IMR-90 (cell line): Measurements from ENCODE around the gene EVI5. TPM values are rescaled to one million over a fixed set of nuclear protein-coding genes. Genes with fewer than 3 reads are reported as not detected.

Experiments used
- ATAC-seq: fragments of 200-7000 bp; cut with Tn5 transposase; 2 replicates; pipeline ENCODE4 v1.9.1; 2020; ENCODE audit warnings: low read depth, mild to moderate bottlenecking, moderate library complexity
- BruUV-seq: library from RNA; stranded (reverse); fragments of 400-500 nt; replicated peaks from 2 replicates; lab custom pipeline; 2021; lab: Mats Ljungman, UMichigan
- CTCF ChIA-PET: fragments of 300-600 bp; formaldehyde crosslinking; extraction: SDS; loops from one replicate; lab custom pipeline; 2021; ENCODE audit warnings: antibody characterized with exemption; lab: Yijun Ruan, JAX
- POLR2A ChIA-PET: fragments of 300-600 bp; sonication (Branson Sonifier 250); formaldehyde crosslinking; loops from one replicate; lab custom pipeline; 2022; ENCODE audit warnings: antibody characterized with exemption; ENCODE audit not compliant: unreplicated experiment; lab: Charles Lee
- DNase-seq: peaks from one replicate; pipeline ENCODE4 v3.0.0; 2013
- H2AFZ ChIP-seq: replicated peaks from 2 replicates; pipeline ENCODE3; 2013; ENCODE audit warnings: low read length, mild to moderate bottlenecking; ENCODE audit not compliant: poor library complexity
- H2AK5ac ChIP-seq: 2 replicates; pipeline ENCODE4 v1.6.1; 2013; ENCODE audit warnings: low read depth, low read length, inconsistent platforms
- H2AK9ac ChIP-seq: replicated peaks from 2 replicates; pipeline ENCODE3; 2013; ENCODE audit warnings: mild to moderate bottlenecking, low read depth, low read length, moderate library complexity; ENCODE audit not compliant: poor library complexity
- H2BK120ac ChIP-seq: 2 replicates; pipeline ENCODE4 v1.6.1; 2013; ENCODE audit warnings: low read depth, low read length, inconsistent platforms
- H2BK15ac ChIP-seq: 3 replicates; pipeline ENCODE4 v1.6.1; 2013; ENCODE audit warnings: low read depth, low read length, inconsistent platforms
- H2BK20ac ChIP-seq: 2 replicates; pipeline ENCODE4 v1.6.1; 2013; ENCODE audit warnings: low read depth, mild to moderate bottlenecking, inconsistent platforms, low read length, moderate library complexity
- H2BK5ac ChIP-seq: 2 replicates; pipeline ENCODE4 v1.6.1; 2013; ENCODE audit warnings: mild to moderate bottlenecking, low read depth, low read length, inconsistent platforms; ENCODE audit not compliant: poor library complexity, severe bottlenecking
- H3K14ac ChIP-seq: replicated peaks from 2 replicates; pipeline ENCODE4 v1.6.1; 2013; ENCODE audit warnings: low read depth, low read length, inconsistent platforms
- H3K18ac ChIP-seq: 2 replicates; pipeline ENCODE4 v1.6.1; 2013; ENCODE audit warnings: low read depth, low read length, control low read depth
- H3K23ac ChIP-seq: 2 replicates; pipeline ENCODE4 v1.6.1; 2013; ENCODE audit warnings: low read depth, low read length, inconsistent platforms
- H3K27ac ChIP-seq: 2 replicates; pipeline ENCODE4 v1.5.1; 2013; ENCODE audit warnings: mild to moderate bottlenecking, control low read depth, low read length; ENCODE audit not compliant: insufficient read depth
- H3K27me3 ChIP-seq: 2 replicates; pipeline ENCODE4 v1.6.1; 2013; ENCODE audit warnings: low read length; ENCODE audit not compliant: control insufficient read depth, insufficient read depth
- H3K36me3 ChIP-seq: 2 replicates; pipeline ENCODE4 v1.6.1; 2013; ENCODE audit warnings: low read length, mixed read lengths; ENCODE audit not compliant: control insufficient read depth, insufficient read depth
- H3K4ac ChIP-seq: 2 replicates; pipeline ENCODE4 v1.6.1; 2013; ENCODE audit warnings: low read depth, low read length, inconsistent platforms
- H3K4me1 ChIP-seq: 2 replicates; pipeline ENCODE4 v1.6.1; 2013; ENCODE audit warnings: low read length, mixed read lengths; ENCODE audit not compliant: control insufficient read depth, insufficient read depth
- H3K4me2 ChIP-seq: 2 replicates; pipeline ENCODE4 v1.6.1; 2013; ENCODE audit warnings: low read depth, mild to moderate bottlenecking, control low read depth, low read length, moderate library complexity
- H3K4me3 ChIP-seq: 2 replicates; pipeline ENCODE4 v1.5.1; 2013; ENCODE audit warnings: low read depth, mild to moderate bottlenecking, control low read depth, low read length, moderate library complexity; ENCODE audit not compliant: insufficient read depth
- H3K56ac ChIP-seq: 2 replicates; pipeline ENCODE4 v1.6.1; 2013; ENCODE audit warnings: low read length, inconsistent platforms; ENCODE audit not compliant: insufficient read depth; ENCODE audit errors: extremely low read depth
- H3K79me1 ChIP-seq, 2 experiments: 2 replicates each; pipeline ENCODE4 v1.6.1; 2013; ENCODE audit warnings: low read length in 2 of 2, inconsistent platforms in 1 of 2, low read depth in 1 of 2
- H3K9ac ChIP-seq: 2 replicates; pipeline ENCODE4 v1.6.1; 2013; ENCODE audit warnings: low read depth, low read length, control low read depth
- H3K9me1 ChIP-seq: 2 replicates; pipeline ENCODE4 v1.6.1; 2013; ENCODE audit warnings: low read length, inconsistent platforms; ENCODE audit not compliant: insufficient read depth
- H3K9me3 ChIP-seq: 2 replicates; pipeline ENCODE4 v1.6.1; 2013; ENCODE audit warnings: low read length; ENCODE audit not compliant: control insufficient read depth, insufficient read depth
- H4K20me1 ChIP-seq: 2 replicates; pipeline ENCODE4 v1.6.1; 2013; ENCODE audit warnings: low read length, inconsistent platforms; ENCODE audit not compliant: insufficient read depth
- H4K5ac ChIP-seq: 2 replicates; pipeline ENCODE4 v1.6.1; 2013; ENCODE audit warnings: mild to moderate bottlenecking, low read depth, low read length, control low read depth
- H4K8ac ChIP-seq, 2 experiments: 2 replicates each; pipeline ENCODE4 v1.6.1; 2013; ENCODE audit warnings: low read depth in 2 of 2, low read length in 2 of 2, control low read depth in 1 of 2, inconsistent platforms in 1 of 2
- H4K91ac ChIP-seq: 2 replicates; pipeline ENCODE4 v1.6.1; 2013; ENCODE audit warnings: low read depth, low read length, inconsistent platforms; ENCODE audit not compliant: insufficient read depth
- CEBPB ChIP-seq: IDR thresholded peaks from 2 replicates; pipeline ENCODE4 v1.6.1; 2012; ENCODE audit warnings: low read depth, low read length, improper control_type of control experiment
- CHD1 ChIP-seq: IDR thresholded peaks from 2 replicates; pipeline ENCODE4 v1.6.1; 2012; ENCODE audit warnings: low read depth, low read length, improper control_type of control experiment
- MAFK ChIP-seq: IDR thresholded peaks from 2 replicates; pipeline ENCODE4 v1.6.1; 2012; ENCODE audit warnings: low read depth, low read length, improper control_type of control experiment
- MAZ ChIP-seq: IDR thresholded peaks from 2 replicates; pipeline ENCODE4 v1.6.1; 2012; ENCODE audit warnings: low read depth, mild to moderate bottlenecking, low read length, improper control_type of control experiment, moderate library complexity, borderline replicate concordance
- MXI1 ChIP-seq: IDR thresholded peaks from 2 replicates; pipeline ENCODE4 v1.6.1; 2012; ENCODE audit warnings: low read depth, mild to moderate bottlenecking, low read length, moderate library complexity, borderline replicate concordance
- NFE2L2 ChIP-seq: fragments of 150-350 bp; IDR thresholded peaks from 2 replicates; pipeline ENCODE4 v1.6.1; 2016; ENCODE audit warnings: low read depth, mild to moderate bottlenecking, low read length
- POLR2A ChIP-seq: IDR thresholded peaks from 2 replicates; pipeline ENCODE4 v1.6.1; 2012; ENCODE audit warnings: mild to moderate bottlenecking, low read depth, low read length
- RAD21 ChIP-seq: IDR thresholded peaks from 2 replicates; pipeline ENCODE4 v1.6.1; 2012; ENCODE audit warnings: low read length, improper control_type of control experiment
- dilution Hi-C: fragments of 300-500 bp; cut with HindIII; formaldehyde crosslinking; loops from one replicate; pipeline ENCODE4 v1.14.3; 2018; ENCODE audit warnings: low sequenced_read_pairs; ENCODE audit not compliant: unreplicated experiment
- in situ Hi-C: fragments of 300-500 bp; cut with MboI; formaldehyde crosslinking; loops from 3 replicates; pipeline ENCODE4 v1.14.3; 2019; ENCODE audit warnings: low sequenced_read_pairs, inconsistent platforms, mixed read lengths
- intact Hi-C: fragments of 100-400 bp; cut with micrococcal nuclease; formaldehyde crosslinking; loops from 2 replicates; pipeline ENCODE4 v1.10.0; 2022
- polyA plus RNA-seq, 3 experiments: library from polyadenylated mRNA; depleted of rRNA; stranded (reverse); fragments of >200 nt; gene quantifications; 2 replicates each; pipeline ENCODE4 v1.2.3, GENCODE V29; 2012; ENCODE audit warnings: low replicate concordance in 1 of 3
- total RNA-seq: library from RNA; depleted of rRNA; stranded (reverse); fragments of >200 nt; gene quantifications from 2 replicates; pipeline ENCODE4 v1.2.3, GENCODE V29; 2012
- TF ChIP-seq, protein P1 (sequence below): fragments of 150-350 bp; IDR thresholded peaks from 2 replicates; pipeline ENCODE4 v1.6.1; 2017; ENCODE audit warnings: mild to moderate bottlenecking, antibody characterized with exemption, low read length, low read depth
- TF ChIP-seq, protein P2 (sequence below): conservative IDR thresholded peaks from 2 replicates; pipeline ENCODE4 v1.5.1; 2012; ENCODE audit warnings: mild to moderate bottlenecking, low read depth, low read length, improper control_type of control experiment

Gene EVI5
- total and polyA plus RNA-seq, 2 of the 4 experiments (the other 2 are of a cell fraction) = 13.9 to 26.9 TPM

GRCh38 chr1:92768915-92769314 is 16.0 kb downstream of the EVI5 start:
- no peak overlapping the region for H2BK20ac ChIP-seq
- H3K14ac ChIP-seq = no peak overlapping the region
- no peak overlapping the region for H2AK5ac ChIP-seq
- no peak overlapping the region for H2BK15ac ChIP-seq
- no peak overlapping the region for H2AFZ ChIP-seq
- no peak overlapping the region for H4K8ac ChIP-seq
- no peak overlapping the region for H3K27ac ChIP-seq
- no peak overlapping the region for H2BK120ac ChIP-seq
- in situ Hi-C loops = no loop called here
- H3K18ac ChIP-seq = no peak overlapping the region
- DNase-seq = no peak
- BruUV-seq = no TSS peak
- no peak overlapping the region for H4K91ac ChIP-seq
- CTCF ChIA-PET = no interaction called here
- H3K9me3 ChIP-seq = no peaks in the 10 kb centered on the region
- no peaks in the 10 kb centered on the region for H3K27me3 ChIP-seq
- dilution Hi-C loops = no loop called here
- no peak overlapping the region for H3K23ac ChIP-seq
- H4K20me1 ChIP-seq = peaks cover 16% of the 10 kb centered on the region; the same call in 1 of the 2 replicates
- no peak overlapping the region for H3K4me2 ChIP-seq
- H3K36me3 ChIP-seq = peaks cover 2% of the 10 kb centered on the region; the same call in 1 of the 2 replicates
- POLR2A ChIA-PET = no interaction called here
- ATAC-seq = no peak
- H3K4me1 ChIP-seq = no peaks in the 10 kb centered on the region
- TF ChIP-seq MAFK (no peak), CHD1 (no peak), CEBPB (no peak), RAD21 (no peak), MXI1 (no peak), POLR2A (no peak), NFE2L2 (no peak), MAZ (no peak)
- TF ChIP-seq, protein P1, sequence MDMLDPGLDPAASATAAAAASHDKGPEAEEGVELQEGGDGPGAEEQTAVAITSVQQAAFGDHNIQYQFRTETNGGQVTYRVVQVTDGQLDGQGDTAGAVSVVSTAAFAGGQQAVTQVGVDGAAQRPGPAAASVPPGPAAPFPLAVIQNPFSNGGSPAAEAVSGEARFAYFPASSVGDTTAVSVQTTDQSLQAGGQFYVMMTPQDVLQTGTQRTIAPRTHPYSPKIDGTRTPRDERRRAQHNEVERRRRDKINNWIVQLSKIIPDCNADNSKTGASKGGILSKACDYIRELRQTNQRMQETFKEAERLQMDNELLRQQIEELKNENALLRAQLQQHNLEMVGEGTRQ = no peak
- TF ChIP-seq, protein P2, sequence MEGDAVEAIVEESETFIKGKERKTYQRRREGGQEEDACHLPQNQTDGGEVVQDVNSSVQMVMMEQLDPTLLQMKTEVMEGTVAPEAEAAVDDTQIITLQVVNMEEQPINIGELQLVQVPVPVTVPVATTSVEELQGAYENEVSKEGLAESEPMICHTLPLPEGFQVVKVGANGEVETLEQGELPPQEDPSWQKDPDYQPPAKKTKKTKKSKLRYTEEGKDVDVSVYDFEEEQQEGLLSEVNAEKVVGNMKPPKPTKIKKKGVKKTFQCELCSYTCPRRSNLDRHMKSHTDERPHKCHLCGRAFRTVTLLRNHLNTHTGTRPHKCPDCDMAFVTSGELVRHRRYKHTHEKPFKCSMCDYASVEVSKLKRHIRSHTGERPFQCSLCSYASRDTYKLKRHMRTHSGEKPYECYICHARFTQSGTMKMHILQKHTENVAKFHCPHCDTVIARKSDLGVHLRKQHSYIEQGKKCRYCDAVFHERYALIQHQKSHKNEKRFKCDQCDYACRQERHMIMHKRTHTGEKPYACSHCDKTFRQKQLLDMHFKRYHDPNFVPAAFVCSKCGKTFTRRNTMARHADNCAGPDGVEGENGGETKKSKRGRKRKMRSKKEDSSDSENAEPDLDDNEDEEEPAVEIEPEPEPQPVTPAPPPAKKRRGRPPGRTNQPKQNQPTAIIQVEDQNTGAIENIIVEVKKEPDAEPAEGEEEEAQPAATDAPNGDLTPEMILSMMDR = no peak
- no peak overlapping the region for H2AK9ac ChIP-seq
- no peak overlapping the region for H3K4ac ChIP-seq
- no peaks in the 10 kb centered on the region for H3K9me1 ChIP-seq
- H3K56ac ChIP-seq = no peak overlapping the region
- intact Hi-C loops = no loop called here
- no peak overlapping the region for H2BK5ac ChIP-seq
- no peak overlapping the region for H4K5ac ChIP-seq
- H3K4me3 ChIP-seq = no peak overlapping the region
- H3K9ac ChIP-seq = no peak overlapping the region
- peaks cover 11 to 50% of the 10 kb centered on the region in 2 experiments for H3K79me1 ChIP-seq
